H1 (cell line): Measurements from ENCODE around the gene SERINC5. TPM values are rescaled to one million over a fixed set of nuclear protein-coding genes. Genes with fewer than 3 reads are reported as not detected.

Experiments
- CTCF ChIA-PET: fragments of 300-600 bp; sonication (Branson Sonifier 250); formaldehyde crosslinking; loops from one replicate; lab custom pipeline; 2021; ENCODE audit not compliant: partially characterized antibody; lab: Charles Lee
- POLR2A ChIA-PET: fragments of 300-600 bp; sonication (Branson Sonifier 250); formaldehyde crosslinking; loops from one replicate; lab custom pipeline; 2021; ENCODE audit warnings: inconsistent platforms; ENCODE audit not compliant: partially characterized antibody; lab: Charles Lee
- DNase-seq, 2 experiments: peaks; one replicate each; pipeline versions ENCODE4 v3.0.0 to v3.0.0-alpha.2; 2010 to 2022; ENCODE audit warnings: low spot score in 2 of 2, low read depth in 1 of 2, mixed read lengths in 1 of 2
- FAIRE-seq: peaks from 2 replicates; lab custom pipeline; 2011; peaks lifted over from hg19 to GRCh38; lab: Jason Lieb, UNC
- H2AFZ ChIP-seq: 2 replicates; pipeline ENCODE4 v1.8.1; 2012; ENCODE audit warnings: low read length, inconsistent platforms
- H2AK5ac ChIP-seq: 2 replicates; pipeline ENCODE4 v1.6.1; 2013; ENCODE audit warnings: low read depth, low read length
- H2BK120ac ChIP-seq: replicated peaks from 2 replicates; pipeline ENCODE3; 2013; ENCODE audit warnings: low read depth, low read length, inconsistent platforms
- H2BK12ac ChIP-seq: 2 replicates; pipeline ENCODE4 v1.6.1; 2013; ENCODE audit warnings: low read depth, low read length
- H2BK15ac ChIP-seq: 2 replicates; pipeline ENCODE4 v1.6.1; 2013; ENCODE audit warnings: low read length
- H2BK20ac ChIP-seq: 2 replicates; pipeline ENCODE4 v1.6.1; 2013; ENCODE audit warnings: low read length
- H2BK5ac ChIP-seq: 2 replicates; pipeline ENCODE4 v1.6.1; 2013; ENCODE audit warnings: low read depth, low read length
- H3K14ac ChIP-seq: 2 replicates; pipeline ENCODE4 v1.6.1; 2013; ENCODE audit warnings: inconsistent platforms; ENCODE audit not compliant: insufficient read length
- H3K18ac ChIP-seq: 2 replicates; pipeline ENCODE4 v1.6.1; 2013; ENCODE audit warnings: low read length; ENCODE audit errors: extremely low read depth
- H3K23ac ChIP-seq: 2 replicates; pipeline ENCODE4 v1.6.1; 2013; ENCODE audit warnings: inconsistent platforms; ENCODE audit not compliant: insufficient read length
- H3K23me2 ChIP-seq: 2 replicates; pipeline ENCODE4 v1.6.1; 2013; ENCODE audit warnings: low read depth, low read length
- H3K27ac ChIP-seq: 2 replicates; pipeline ENCODE4 v1.6.1; 2011; ENCODE audit warnings: low read depth, low read length, inconsistent platforms
- H3K27me3 ChIP-seq, 4 experiments: replicated peaks in 1 of 4; 1 replicate in 1 of 4; 2 replicates in 3 of 4; pipeline versions ENCODE4 v1.6.1 to v1.8.1; 2011 to 2013; ENCODE audit warnings: low read length in 3 of 4, mild to moderate bottlenecking in 3 of 4, inconsistent platforms in 2 of 4, mixed read lengths in 2 of 4, moderate library complexity in 1 of 4; ENCODE audit not compliant: control insufficient read depth in 3 of 4, insufficient read depth in 3 of 4; ENCODE audit errors: extremely low read depth in 1 of 4
- H3K36me3 ChIP-seq, 4 experiments: 2 replicates each; pipeline versions ENCODE4 v1.6.1 to v1.8.1; 2011 to 2013; ENCODE audit warnings: mild to moderate bottlenecking in 4 of 4, low read length in 3 of 4, moderate library complexity in 2 of 4, control low read depth in 1 of 4, inconsistent platforms in 1 of 4; ENCODE audit not compliant: insufficient read depth in 4 of 4, control insufficient read depth in 2 of 4
- H3K4ac ChIP-seq: replicated peaks from 2 replicates; pipeline ENCODE3; 2013; ENCODE audit warnings: low read length, low read depth, mixed read lengths, inconsistent platforms; ENCODE audit not compliant: insufficient read length
- H3K4me1 ChIP-seq, 4 experiments: replicated peaks in 1 of 4; 1 replicate in 1 of 4; 2 replicates in 3 of 4; pipeline versions ENCODE4 v1.6.1 to v1.8.1; 2011 to 2013; ENCODE audit warnings: low read length in 3 of 4, inconsistent platforms in 2 of 4, mixed read lengths in 1 of 4; ENCODE audit not compliant: insufficient read depth in 4 of 4, control insufficient read depth in 3 of 4
- H3K4me2 ChIP-seq, 2 experiments: 2 replicates each; pipeline versions ENCODE4 v1.6.1 to v1.8.1; 2011 to 2013; ENCODE audit warnings: low read depth in 2 of 2, low read length in 2 of 2, control low read depth in 1 of 2, inconsistent platforms in 1 of 2, mild to moderate bottlenecking in 1 of 2; ENCODE audit not compliant: insufficient read depth in 1 of 2
- H3K4me3 ChIP-seq, 4 experiments: fragments of 200-600, 300-600 bp in 1 of 4; sonication (generic), shearing (Covaris generic), sonication (Bioruptor Twin) in 1 of 4; 2 replicates each; pipeline versions ENCODE4 v1.5.1 to v1.8.1; 2011 to 2016; ENCODE audit warnings: low read length in 4 of 4, low read depth in 3 of 4, control low read depth in 2 of 4, inconsistent platforms in 2 of 4, mild to moderate bottlenecking in 2 of 4, mixed read lengths in 1 of 4, moderate library complexity in 1 of 4; ENCODE audit not compliant: insufficient read depth in 2 of 4; ENCODE audit errors: extremely low read depth in 1 of 4
- H3K56ac ChIP-seq: replicated peaks from 2 replicates; pipeline ENCODE3; 2013; ENCODE audit warnings: low read depth, mild to moderate bottlenecking, mixed read lengths, low read length, inconsistent platforms; ENCODE audit not compliant: insufficient read length
- H3K79me1 ChIP-seq: 2 replicates; pipeline ENCODE4 v1.6.1; 2013; ENCODE audit warnings: low read depth, low read length, control low read depth
- H3K79me2 ChIP-seq, 2 experiments: 2 replicates each; pipeline versions ENCODE4 v1.6.1 to v1.8.1; 2012 to 2013; ENCODE audit warnings: low read length in 2 of 2, mild to moderate bottlenecking in 2 of 2, inconsistent platforms in 1 of 2; ENCODE audit not compliant: insufficient read depth in 2 of 2, control insufficient read depth in 1 of 2
- H3K9ac ChIP-seq, 4 experiments: replicated peaks in 1 of 4; 1 replicate in 1 of 4; 2 replicates in 3 of 4; pipeline versions ENCODE4 v1.6.1 to v1.8.1; 2011 to 2013; ENCODE audit warnings: low read depth in 3 of 4, low read length in 3 of 4, control low read depth in 2 of 4, mild to moderate bottlenecking in 2 of 4, moderate library complexity in 2 of 4, inconsistent platforms in 1 of 4; ENCODE audit errors: extremely low read depth in 1 of 4
- H3K9me3 ChIP-seq, 2 experiments: 2 replicates each; pipeline versions ENCODE4 v1.6.1 to v1.8.1; 2012 to 2013; ENCODE audit warnings: mild to moderate bottlenecking in 2 of 2, moderate library complexity in 2 of 2, control low read depth in 1 of 2, inconsistent platforms in 1 of 2, low read depth in 1 of 2, low read length in 1 of 2, mixed read lengths in 1 of 2; ENCODE audit not compliant: insufficient read depth in 2 of 2
- H4K20me1 ChIP-seq, 2 experiments: replicated peaks in 1 of 2; 2 replicates each; pipeline versions ENCODE3 to v1.8.1; 2011 to 2013; ENCODE audit warnings: inconsistent platforms in 2 of 2, low read length in 2 of 2, mild to moderate bottlenecking in 1 of 2; ENCODE audit not compliant: insufficient read depth in 2 of 2, control insufficient read depth in 1 of 2
- H4K5ac ChIP-seq: 2 replicates; pipeline ENCODE4 v1.6.1; 2013; ENCODE audit warnings: low read length, low read depth, mixed read lengths, inconsistent platforms; ENCODE audit not compliant: insufficient read length
- H4K8ac ChIP-seq: 2 replicates; pipeline ENCODE4 v1.8.0; 2013; ENCODE audit warnings: mild to moderate bottlenecking, moderate library complexity, low read length, inconsistent platforms; ENCODE audit not compliant: insufficient read depth; ENCODE audit errors: extremely low read depth
- H4K91ac ChIP-seq: replicated peaks from 2 replicates; pipeline ENCODE3; 2013; ENCODE audit warnings: low read length, mixed read lengths, inconsistent platforms; ENCODE audit not compliant: insufficient read length
- ASH2L ChIP-seq: fragments of 200-600, 300-600 bp; sonication (generic); IDR thresholded peaks from one replicate; pipeline ENCODE4 v1.7.1; 2017; ENCODE audit warnings: low read length
- CTCF ChIP-seq, 3 experiments: IDR thresholded peaks; 1 replicate in 2 of 3; 2 replicates in 1 of 3; pipeline versions ENCODE4 v1.5.1 to v1.6.1; 2011; ENCODE audit warnings: low read length in 3 of 3, mild to moderate bottlenecking in 3 of 3, inconsistent platforms in 2 of 3, low read depth in 1 of 3, moderate library complexity in 1 of 3; ENCODE audit not compliant: insufficient read depth in 1 of 3; ENCODE audit errors: control extremely low read depth in 1 of 3
- RXRA ChIP-seq: IDR thresholded peaks from 2 replicates; pipeline ENCODE4 v1.6.1; 2011; ENCODE audit warnings: low read depth, mild to moderate bottlenecking, low read length, moderate library complexity; ENCODE audit not compliant: insufficient read depth
- USF2 ChIP-seq: IDR thresholded peaks from 2 replicates; pipeline ENCODE4 v1.6.1; 2011; ENCODE audit warnings: low read length, improper control_type of control experiment
- WGBS, 2 experiments: shearing (Covaris generic) in 1 of 2; methylation state at CpG; one replicate each; pipeline versions ENCODE4 v1.1.6 to v1.1.7; 2013 to 2015; ENCODE audit warnings: low lambda C conversion rate in 2 of 2, mixed read lengths in 2 of 2, inconsistent platforms in 1 of 2, low coverage in 1 of 2, missing lambda C conversion rate in 1 of 2; ENCODE audit not compliant: insufficient replicate concordance in 2 of 2, insufficient coverage in 1 of 2, insufficient read length in 1 of 2; ENCODE audit errors: extremely low coverage in 1 of 2, missing lambda C conversion rate in 1 of 2; 5-methylcytosine and 5-hydroxymethylcytosine counted together
- polyA plus RNA-seq, 7 experiments: library from polyadenylated mRNA; depleted of rRNA in 3 of 7; stranded (reverse) in 5 of 7; unstranded in 2 of 7; fragments of >200 nt in 5 of 7; fragments of 200-250 nt in 2 of 7; gene quantifications; 1 replicate in 5 of 7; 2 replicates in 1 of 7; 4 replicates in 1 of 7; pipeline versions ENCODE4 v1.2.1 to v1.2.3, GENCODE V29; 2011 to 2013; ENCODE audit warnings: missing spikeins in 2 of 7, mixed read lengths in 2 of 7
- total RNA-seq: library from RNA; stranded (reverse); fragmentation: NEBNext Ultra II Directional; extraction: Animal tissue kit (Norgen Biotek cat#: 25700); gene quantifications from 2 replicates; pipeline ENCODE4 v1.2.1, GENCODE V29; 2021

SERINC5 gene
- total and polyA plus RNA-seq, 2 of the 8 experiments (the other 6 are each of a cell fraction or from before 2014, with no cell fraction given): 32.2 to 149 TPM

- Histone ChIP-seq H2BK120ac (no peak overlapping the region), H3K4me3 (no peak overlapping the region), H3K14ac (no peak overlapping the region), H3K23me2 (no peaks in the 10 kb centered on the region), H3K4me1 (no peaks in the 10 kb centered on the region), H3K9me3 (no peaks in the 10 kb centered on the region), H3K9ac (no peak overlapping the region), H4K5ac (no peak overlapping the region), H3K4me2 (no peak overlapping the region), H2BK5ac (no peak overlapping the region), H3K18ac (no peak overlapping the region), H3K79me2 (no peaks in the 10 kb centered on the region), H3K56ac (no peak overlapping the region), H3K36me3 (no peaks in the 10 kb centered on the region), H3K79me1 (no peaks in the 10 kb centered on the region), H3K27ac (no peak overlapping the region), H2BK12ac (no peak overlapping the region), H3K27me3 (no peaks in the 10 kb centered on the region), H4K91ac (no peak overlapping the region), H4K20me1 (no peaks in the 10 kb centered on the region), H2AFZ (no peak overlapping the region), H2BK15ac (no peak overlapping the region), H2AK5ac (no peak overlapping the region), H3K4ac (no peak overlapping the region), H3K23ac (no peak overlapping the region), H4K8ac (no peak overlapping the region), H2BK20ac (no peak overlapping the region)
- DNase-seq: no peak
- ChIA-PET CTCF (interaction anchor here (1.3 kb wide), 3 partner anchors 9 to 206 kb away, joined by 3 to 6 read pairs (median 4); no protein-coding TSS in a partner anchor), POLR2A (interaction anchor here (1.7 kb wide), 1 partner anchor 32 kb away, joined by 3 read pairs; no protein-coding TSS in a partner anchor)
- FAIRE-seq: no peak
- TF ChIP-seq USF2 (no peak), RXRA (no peak), CTCF (IDR thresholded peaks at IDR 0.05; ENCODE audit: control extremely low read depth in 1 of 3, insufficient read depth in 1 of 3, low read depth in 1 of 3, low read length in 3 of 3) (no peak), ASH2L (no peak)
- 89% methylated on average over 2 of the region's 2 CpGs; no CpG with 5 or more reads in 1 of the 2 experiments for WGBS, 2 experiments
These were observed 33.5 kb upstream of the SERINC5 start for GRCh38 chr5:80289320-80289719.
